Skin epidermis (tissue), 12 donors: ENCODE data around the gene SNX27.
"Not testable (repeated sequence)": the region's sequence is repeated elsewhere in the genome, so short reads cannot be mapped to it uniquely, and the experiment has no call there.

Experiments
- H3K27ac ChIP-seq, 21 experiments: fragments of 200-600 bp; sonication (generic) in 11 of 21; one replicate each; pipeline ENCODE4 v1.5.0; 2020; ENCODE audit warnings: mild to moderate bottlenecking in 3 of 21, inconsistent platforms in 2 of 21, moderate library complexity in 2 of 21
- H3K4me3 ChIP-seq, 7 experiments: fragments of 200-600 bp; sonication (generic) in 2 of 7; one replicate each; pipeline ENCODE4 v1.5.0; 2020; ENCODE audit warnings: inconsistent platforms in 2 of 7, mild to moderate bottlenecking in 2 of 7, moderate library complexity in 1 of 7

The SNX27 gene

DNA sequence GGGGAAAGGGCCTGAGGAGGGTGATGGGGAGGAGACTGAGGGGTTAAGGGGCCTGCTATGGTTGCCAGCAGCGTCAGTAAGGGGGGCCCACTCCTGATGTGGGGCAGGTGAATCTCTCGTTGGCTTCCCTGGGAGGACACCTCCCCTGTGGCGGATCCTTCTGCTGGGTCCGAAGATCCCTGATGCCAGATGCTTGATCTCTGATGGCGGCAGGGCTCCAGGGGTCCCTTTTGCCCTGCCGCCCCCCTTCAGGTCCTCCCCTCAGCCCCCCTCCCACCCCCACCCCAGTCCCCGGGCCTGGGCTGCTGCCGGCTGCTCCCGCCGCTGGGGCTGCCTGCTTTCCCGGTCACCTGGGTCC lies 104.5 kb downstream of the SNX27 start:
- Histone ChIP-seq H3K27ac (no peak overlapping the region), H3K4me3 (no peak overlapping the region)

- Histone ChIP-seq H3K27ac (no peak within 1 kb of the TSS), H3K4me3 (no peak within 1 kb of the TSS)
Observed at GRCh38 chr1:151716771-151717631, 105.2 kb downstream of the SNX27 start, which contains the start of gene CELF3. Gene CELF3 (minus strand): TSS chr1:151716803. CDS start chr1:151716020, 783 bp downstream.

- no peak overlapping the region for H3K27ac ChIP-seq
- H3K4me3 ChIP-seq, result no peak overlapping the region
Observed at GRCh38 chr1:151718011-151718431, 106.2 kb downstream of the SNX27 start.

DNA sequence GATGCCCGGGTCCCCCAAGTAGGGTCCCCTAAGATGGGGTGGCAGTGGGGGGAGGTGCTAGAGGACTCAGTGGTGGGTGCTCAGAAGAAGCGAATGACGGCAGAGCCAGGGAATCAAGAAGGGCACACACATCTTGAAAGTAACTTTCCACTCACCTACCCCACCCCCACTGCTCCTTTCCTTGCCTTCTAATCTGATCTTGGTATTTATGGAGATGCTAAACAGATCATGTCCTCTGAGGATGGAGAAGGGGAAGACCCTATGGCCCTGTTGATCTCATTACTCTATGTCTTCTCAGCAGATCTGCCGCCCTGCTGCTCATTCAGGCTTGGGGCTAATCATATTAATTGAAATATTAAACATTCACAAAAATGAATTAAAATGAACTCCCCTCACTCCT lies 106.8 kb downstream of the SNX27 start:
- no peak overlapping the region for H3K4me3 ChIP-seq
- no peak overlapping the region for H3K27ac ChIP-seq

- Histone ChIP-seq H3K27ac (peak overlapping the region in 6 of 21 experiments; percentile 9 to 65 (median 50)), H3K4me3 (no peak overlapping the region)
Observed at GRCh38 chr1:151720125-151720524, 108.3 kb downstream of the SNX27 start.

- peak overlapping the region in 5 of 7 experiments; percentile 17 to 40 (median 18) for H3K4me3 ChIP-seq
- H3K27ac ChIP-seq, result peak overlapping the region in 8 of 21 experiments; percentile 9 to 69 (median 50)
Observed at GRCh38 chr1:151720554-151720953, 108.7 kb downstream of the SNX27 start.

- peak within 1 kb of the TSS in 8 of 21 experiments; percentile 9 to 69 (median 50) for H3K27ac ChIP-seq
- peak within 1 kb of the TSS; percentile 17 to 42 (median 31) for H3K4me3 ChIP-seq
Observed at GRCh38 chr1:151720974-151721787, 109.3 kb downstream of the SNX27 start, which contains the start of gene RIIAD1. Gene RIIAD1 (plus strand): TSS chr1:151721522. CDS start chr1:151721537, 15 bp downstream.

DNA sequence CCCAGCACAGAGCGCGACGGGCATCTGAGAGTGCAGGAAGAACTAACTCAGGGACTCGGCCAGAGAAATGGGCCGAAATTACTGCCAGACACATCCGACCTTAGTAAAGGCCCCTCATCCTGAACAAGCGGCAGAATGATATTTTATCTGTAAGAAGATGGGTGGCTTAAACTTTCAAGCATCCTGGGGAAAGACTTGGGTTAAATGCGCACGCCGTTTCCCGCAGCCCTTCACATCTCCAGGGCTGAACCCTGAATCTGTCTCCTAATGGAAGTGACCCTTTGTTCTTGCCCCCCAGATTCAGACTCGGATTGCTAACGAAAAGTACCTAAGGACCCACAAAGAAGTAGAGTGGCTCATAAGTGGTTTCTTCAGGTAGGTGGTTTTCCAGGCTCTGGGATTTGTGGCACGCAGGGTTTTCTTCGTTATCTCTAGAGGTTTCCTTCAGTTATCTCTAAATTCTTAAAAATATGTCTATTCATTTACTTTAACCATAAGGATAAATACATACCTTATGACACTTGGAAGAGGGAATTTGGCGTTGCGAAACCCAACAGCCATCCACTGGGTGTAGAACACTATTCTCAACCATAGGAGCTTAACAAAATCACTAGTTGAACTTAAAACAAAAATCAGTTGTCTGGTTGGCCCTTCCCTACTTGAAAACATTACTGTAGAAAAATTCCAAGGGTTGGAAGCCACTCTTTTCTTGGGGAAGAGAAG lies 110.1 kb downstream of the SNX27 start:
- Histone ChIP-seq H3K27ac (peak overlapping the region in 4 of 21 experiments; percentile 45 to 65 (median 56)), H3K4me3 (peak overlapping the region; percentile 17 to 42 (median 31))

GRCh38 chr1:151723726-151724370 lies 112.0 kb downstream of the SNX27 start:
- no peak overlapping the region for H3K27ac ChIP-seq
- H3K4me3 ChIP-seq, result no peak overlapping the region

GRCh38 chr1:151728151-151729054 lies 116.6 kb downstream of the SNX27 start:
- peak overlapping the region in 1 of 21 experiments; percentile 44 for H3K27ac ChIP-seq

DNA sequence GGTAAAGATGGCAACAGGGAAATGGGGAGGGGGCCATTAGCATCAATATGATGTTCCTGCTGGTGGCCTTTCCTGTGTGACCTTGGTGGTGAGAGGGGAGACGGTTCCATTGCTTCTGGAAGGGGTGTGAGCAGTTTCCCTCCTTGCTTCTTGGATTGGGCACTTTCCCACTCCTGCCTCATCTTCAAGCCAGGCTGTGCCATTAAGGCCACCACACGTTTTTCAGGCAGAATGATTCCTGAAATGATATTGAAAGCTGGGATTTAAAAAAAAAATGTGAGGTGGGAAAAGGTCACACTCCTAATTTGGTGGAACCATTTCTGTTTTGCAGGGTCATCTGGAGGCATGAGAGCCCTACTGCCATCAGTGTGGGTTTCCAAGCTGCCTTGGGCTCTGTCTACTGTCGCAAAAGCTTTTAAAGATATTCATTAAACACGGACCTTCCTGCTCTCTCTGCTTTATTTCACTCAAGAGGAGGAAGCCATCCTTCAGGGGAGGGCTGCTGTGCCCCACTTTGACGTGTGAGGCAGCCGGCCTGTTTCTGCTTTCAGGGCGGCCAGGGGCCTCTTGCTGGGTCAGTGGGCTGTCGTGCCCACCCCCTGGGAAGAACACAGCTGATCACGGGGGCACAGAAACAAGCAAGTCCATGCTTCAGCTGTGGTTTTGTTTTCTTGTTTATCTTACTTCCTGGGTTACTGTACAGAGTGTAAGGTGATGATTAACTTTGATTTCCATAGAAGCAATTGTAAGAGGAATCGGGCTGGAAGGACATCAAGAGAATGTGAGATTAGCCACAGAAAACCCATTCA lies 117.5 kb downstream of the SNX27 start:
- Histone ChIP-seq H3K4me3 (no peak overlapping the region), H3K27ac (no peak overlapping the region)

More at GRCh38 chr1:151728151-151729054, 116.6 kb downstream of the SNX27 start:
- no peak overlapping the region for H3K4me3 ChIP-seq

DNA sequence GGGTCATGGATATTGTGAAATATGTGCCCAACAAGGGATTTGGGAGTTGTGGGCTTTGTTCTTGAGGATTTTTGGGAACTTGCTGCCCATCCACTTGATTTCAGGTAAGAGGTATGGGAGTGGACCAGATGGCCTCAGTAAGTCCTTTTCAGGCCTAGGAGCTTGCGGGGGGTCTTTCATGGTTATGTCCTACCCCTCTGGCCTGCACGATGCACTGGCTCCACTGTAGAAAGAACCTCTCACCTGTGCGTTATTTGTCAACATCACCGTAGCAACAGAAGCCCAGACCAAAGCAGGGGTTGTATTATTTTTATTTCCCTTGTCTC lies 118.1 kb downstream of the SNX27 start:
- Histone ChIP-seq H3K4me3 (no peak overlapping the region), H3K27ac (no peak overlapping the region)

GRCh38 chr1:151733126-151733525 lies 121.3 kb downstream of the SNX27 start:
- Histone ChIP-seq H3K27ac (no peak overlapping the region), H3K4me3 (no peak overlapping the region)

GRCh38 chr1:151733995-151734394 lies 122.1 kb downstream of the SNX27 start:
- H3K4me3 ChIP-seq, H3K27ac ChIP-seq: not testable (repeated sequence)

DNA sequence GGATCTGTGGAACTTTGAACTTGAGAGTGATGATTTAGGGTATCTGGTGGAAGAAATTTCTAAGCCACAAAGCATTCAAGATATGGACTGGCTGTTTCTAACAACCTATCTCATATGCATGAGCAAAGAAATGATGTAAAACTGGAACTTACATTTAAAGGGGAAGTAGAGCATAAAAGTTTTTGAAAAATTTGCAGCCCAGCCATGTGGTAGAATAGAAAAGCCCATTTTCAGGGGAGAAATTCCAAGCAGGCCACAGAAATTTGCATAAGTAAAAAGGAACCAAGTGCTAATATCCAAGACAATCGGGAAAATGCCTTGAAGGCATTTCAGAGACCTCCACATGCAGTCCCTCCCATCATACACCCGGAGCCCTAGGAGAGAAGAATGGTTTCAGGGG lies 125.2 kb downstream of the SNX27 start:
- H3K27ac ChIP-seq, result no peak overlapping the region
- H3K4me3 ChIP-seq, result no peak overlapping the region

GRCh38 chr1:151737479-151737878 lies 125.6 kb downstream of the SNX27 start:
- no peak overlapping the region for H3K27ac ChIP-seq
- no peak overlapping the region for H3K4me3 ChIP-seq

DNA sequence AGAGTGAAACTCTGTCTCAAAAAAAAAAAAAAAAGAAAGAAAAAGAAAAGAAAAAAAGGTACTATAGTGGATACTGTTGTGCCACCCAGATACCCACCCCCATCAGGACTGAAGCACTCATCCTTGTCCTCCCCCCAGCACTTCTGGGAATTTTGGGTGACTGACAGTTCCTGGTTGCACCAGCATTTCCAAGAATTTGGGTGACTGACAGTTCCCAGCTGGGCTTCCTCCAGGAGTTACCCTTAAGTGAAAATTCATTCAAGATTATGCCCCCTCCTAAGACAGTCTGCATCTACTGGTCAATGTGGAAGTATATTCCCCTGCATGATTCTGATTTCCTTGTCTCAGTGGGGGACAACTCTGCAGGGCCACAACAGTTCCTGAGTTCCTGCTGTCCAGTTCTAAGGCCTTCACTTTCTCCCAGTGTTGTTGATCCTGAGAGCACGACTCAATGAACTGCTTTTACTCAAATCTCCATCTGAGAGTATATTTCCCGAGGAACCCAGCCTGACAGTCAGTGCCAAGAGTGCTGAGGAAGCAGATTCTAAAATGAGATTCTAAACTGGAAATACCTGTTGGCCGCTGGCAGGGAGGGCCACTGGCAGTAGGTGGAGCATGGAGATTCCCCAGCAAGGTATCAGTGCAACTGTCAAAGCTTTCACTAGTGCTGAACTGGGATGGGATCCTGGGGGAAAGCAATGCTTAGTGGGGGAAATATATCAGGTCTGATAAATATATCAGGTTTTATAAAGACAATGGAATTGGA lies 127.9 kb downstream of the SNX27 start:
- H3K27ac ChIP-seq, result peak overlapping the region in 12 of 21 experiments; percentile 32 to 75 (median 56)
- no peak overlapping the region for H3K4me3 ChIP-seq
